ENCODE results near the gene PNLIPRP1.

Gene PNLIPRP1

GRCh38 chr10:116590590-116591444, at the start of gene PNLIPRP1:
Gene PNLIPRP1 (plus strand): TSS chr10:116590959. CDS start chr10:116591130, 171 bp downstream.
- DNase-seq, result no peak

- no peak for DNase-seq
These were observed 48.6 kb upstream of the PNLIPRP1 start for GRCh38 chr10:116542007-116542677.

GRCh38 chr10:116545122-116545521, 45.6 kb upstream of the PNLIPRP1 start:
- no peak for DNase-seq

GRCh38 chr10:116545756-116546155, 45.0 kb upstream of the PNLIPRP1 start, which contains the start of gene PNLIP:
Gene PNLIP (plus strand): TSS chr10:116545931. CDS start chr10:116546093, 162 bp downstream.
- no peak for DNase-seq

GRCh38 chr10:116548301-116548700, 42.5 kb upstream of the PNLIPRP1 start:
- no peak for DNase-seq

GRCh38 chr10:116553378-116553980, 37.3 kb upstream of the PNLIPRP1 start:
- no peak for DNase-seq

- no peak for DNase-seq
These were observed 36.1 kb upstream of the PNLIPRP1 start for GRCh38 chr10:116554628-116555027.

GRCh38 chr10:116555880-116556279, 34.9 kb upstream of the PNLIPRP1 start:
- DNase-seq, result no peak

- no peak for DNase-seq
These were observed 33.4 kb upstream of the PNLIPRP1 start for GRCh38 chr10:116557305-116557880.

- no peak for DNase-seq
These were observed 25.2 kb upstream of the PNLIPRP1 start for GRCh38 chr10:116565534-116565933.

- DNase-seq, result no peak
These were observed 23.8 kb upstream of the PNLIPRP1 start for GRCh38 chr10:116566932-116567331.

GRCh38 chr10:116567335-116567734, 23.4 kb upstream of the PNLIPRP1 start:
- DNase-seq, result no peak

GRCh38 chr10:116574797-116575196, 16.0 kb upstream of the PNLIPRP1 start:
- DNase-seq, result no peak

- no peak for DNase-seq
These were observed 2.7 kb upstream of the PNLIPRP1 start for GRCh38 chr10:116587878-116588591.

GRCh38 chr10:116588995-116589394, 1.8 kb upstream of the PNLIPRP1 start:
- no peak for DNase-seq

- no peak for DNase-seq
These were observed 833 bp upstream of the PNLIPRP1 start for GRCh38 chr10:116589926-116590325.

GRCh38 chr10:116593139-116593740, 2.5 kb downstream of the PNLIPRP1 start:
- DNase-seq, result no peak

- no peak for DNase-seq
These were observed 3.8 kb downstream of the PNLIPRP1 start for GRCh38 chr10:116594525-116595035.

- no peak for DNase-seq
These were observed 5.3 kb downstream of the PNLIPRP1 start for GRCh38 chr10:116596062-116596461.

GRCh38 chr10:116597543-116597942, 6.8 kb downstream of the PNLIPRP1 start:
- DNase-seq, result no peak

- DNase-seq, result no peak
These were observed 7.6 kb downstream of the PNLIPRP1 start for GRCh38 chr10:116598329-116598728.

- DNase-seq, result no peak
These were observed 9.2 kb downstream of the PNLIPRP1 start for GRCh38 chr10:116599991-116600390.

All from activated naive CD4-positive, alpha-beta T cell (primary cell).